HUDEP-2 (cell line): Measurements from ENCODE around the gene CSRP1.

Experiments used
- DNase-seq, 76 experiments: peaks; one replicate each; lab custom pipeline; 2025; ENCODE audit not compliant: unreplicated experiment in 76 of 76; lab: John Stamatoyannopoulos, UW

Gene CSRP1

DNA sequence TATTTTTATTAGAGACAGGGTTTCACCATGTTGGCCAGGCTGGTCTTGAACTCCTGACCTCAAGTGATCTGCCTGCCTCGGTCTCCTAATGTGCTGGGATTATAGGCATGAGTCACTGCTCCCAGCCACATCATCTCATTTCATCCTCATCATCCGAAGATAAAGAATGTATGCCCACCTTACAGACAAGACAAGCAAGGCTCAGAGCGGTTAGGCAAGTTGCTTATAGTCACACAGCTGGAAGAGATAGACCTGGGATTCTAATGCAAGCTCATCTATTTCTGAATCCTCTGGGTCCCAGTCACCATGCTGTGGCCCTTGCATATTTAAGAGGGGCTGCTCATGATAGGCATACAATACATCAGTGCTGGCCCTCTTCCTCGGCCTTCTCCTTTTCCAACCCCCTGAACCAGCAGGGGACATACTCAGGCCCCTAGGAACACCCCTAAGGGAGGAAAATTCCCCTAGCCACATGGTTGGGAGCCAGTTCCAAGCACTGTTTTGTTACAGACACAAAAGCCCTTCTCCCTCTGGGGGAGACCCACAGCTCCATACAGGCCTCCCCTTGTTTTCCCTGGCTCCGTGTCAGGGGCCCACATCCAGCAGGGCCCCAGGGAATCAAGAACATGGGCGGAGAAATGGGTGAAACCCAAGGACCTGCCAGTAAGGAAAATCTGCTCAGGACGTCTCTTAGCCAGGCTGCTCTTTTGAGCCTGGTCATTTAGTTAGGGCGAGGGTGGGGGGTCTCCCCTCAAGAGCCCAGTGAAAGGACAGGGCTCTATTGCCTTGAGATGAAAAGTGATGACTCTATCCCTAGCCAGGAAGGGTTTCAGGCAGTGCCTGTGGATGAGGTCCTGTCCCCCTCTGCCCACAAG, 6.9 kb downstream of the CSRP1 start:
- DNase-seq = no peak

DNA sequence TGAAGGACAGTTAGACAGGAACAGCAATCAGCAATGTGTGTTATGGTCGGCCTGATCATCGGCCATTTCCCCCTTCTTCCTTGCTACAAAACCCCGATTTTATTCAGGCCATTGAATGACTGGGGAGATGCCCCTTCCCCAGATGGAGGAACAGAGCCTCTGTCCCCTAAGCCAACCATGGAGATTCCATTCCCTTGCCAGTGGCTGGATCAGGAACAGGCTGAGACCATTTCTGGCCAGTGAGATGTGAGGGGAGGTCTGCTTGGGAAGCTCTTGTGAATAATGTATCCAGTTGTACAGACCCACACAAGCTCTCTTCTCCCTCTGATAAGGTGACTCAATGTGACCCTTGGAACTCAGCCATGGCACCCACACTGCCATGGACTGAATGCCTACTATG, 7.7 kb downstream of the CSRP1 start:
- DNase-seq = no peak

DNA sequence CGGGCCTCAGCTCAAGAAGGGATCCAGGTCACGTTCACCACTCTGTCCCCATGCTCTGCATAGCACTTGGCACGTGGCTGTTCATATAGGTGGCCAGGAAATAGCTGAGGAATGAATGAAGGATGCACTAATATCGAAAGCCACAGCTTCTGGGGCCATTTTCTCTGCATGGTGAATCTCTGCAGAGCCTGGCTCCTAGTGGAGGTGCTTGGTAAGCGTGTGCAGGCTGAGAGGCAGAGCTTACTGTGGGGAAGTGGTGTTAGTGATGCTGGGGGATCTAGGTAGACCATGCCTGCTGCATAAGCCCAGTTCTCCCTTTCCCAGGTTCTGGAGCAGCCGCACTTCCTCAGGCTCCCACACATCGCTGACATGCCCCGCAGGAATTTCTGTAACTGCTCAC, 8.3 kb downstream of the CSRP1 start:
- DNase-seq = no peak

DNA sequence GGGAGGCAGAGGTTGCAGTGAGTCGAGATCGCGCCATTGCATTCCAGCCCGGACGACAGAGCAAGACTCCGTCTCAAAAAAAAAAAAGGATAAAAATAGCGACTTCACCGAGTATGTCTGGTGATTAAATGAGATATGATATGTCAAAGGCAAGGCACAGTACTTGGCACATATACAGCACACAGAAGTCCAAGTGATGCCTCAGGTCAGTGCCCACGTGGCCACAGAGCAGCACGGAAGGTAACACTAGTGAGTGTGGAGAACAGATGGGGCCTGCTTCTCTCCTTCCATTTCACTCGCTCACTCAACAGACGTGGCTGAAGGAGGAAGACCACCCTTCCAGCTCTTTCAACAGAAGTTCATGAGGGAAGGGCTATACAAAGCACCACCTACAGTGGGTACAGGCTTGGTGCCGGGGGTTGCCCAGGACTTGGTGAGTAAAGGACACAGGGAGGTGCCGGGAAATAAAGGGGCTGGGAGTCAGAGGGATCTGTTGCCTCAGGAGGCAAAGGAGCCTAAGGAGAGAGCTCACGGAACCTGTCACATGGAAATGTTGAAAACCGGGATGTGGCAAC, 8.9 kb downstream of the CSRP1 start:
- no peak for DNase-seq

DNA sequence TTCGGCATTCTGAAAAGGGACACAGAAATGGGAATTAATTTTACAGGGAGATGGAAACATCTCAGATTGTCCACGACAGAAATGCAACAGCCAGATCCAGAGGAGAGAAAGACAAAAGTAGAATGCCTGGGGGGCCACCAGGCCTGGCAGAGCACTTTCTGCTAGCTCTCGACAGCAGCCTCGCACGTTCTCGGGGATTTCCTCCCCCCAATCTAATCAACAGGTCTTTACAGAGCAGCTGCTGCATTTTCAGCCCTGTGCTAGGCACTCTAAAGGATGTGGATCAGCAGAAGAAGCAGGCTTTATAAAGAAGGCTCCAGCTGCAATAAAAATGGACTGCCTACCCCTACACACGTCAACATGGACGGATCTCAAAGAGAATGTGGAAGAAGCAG, 10.6 kb downstream of the CSRP1 start:
- DNase-seq = no peak

DNA sequence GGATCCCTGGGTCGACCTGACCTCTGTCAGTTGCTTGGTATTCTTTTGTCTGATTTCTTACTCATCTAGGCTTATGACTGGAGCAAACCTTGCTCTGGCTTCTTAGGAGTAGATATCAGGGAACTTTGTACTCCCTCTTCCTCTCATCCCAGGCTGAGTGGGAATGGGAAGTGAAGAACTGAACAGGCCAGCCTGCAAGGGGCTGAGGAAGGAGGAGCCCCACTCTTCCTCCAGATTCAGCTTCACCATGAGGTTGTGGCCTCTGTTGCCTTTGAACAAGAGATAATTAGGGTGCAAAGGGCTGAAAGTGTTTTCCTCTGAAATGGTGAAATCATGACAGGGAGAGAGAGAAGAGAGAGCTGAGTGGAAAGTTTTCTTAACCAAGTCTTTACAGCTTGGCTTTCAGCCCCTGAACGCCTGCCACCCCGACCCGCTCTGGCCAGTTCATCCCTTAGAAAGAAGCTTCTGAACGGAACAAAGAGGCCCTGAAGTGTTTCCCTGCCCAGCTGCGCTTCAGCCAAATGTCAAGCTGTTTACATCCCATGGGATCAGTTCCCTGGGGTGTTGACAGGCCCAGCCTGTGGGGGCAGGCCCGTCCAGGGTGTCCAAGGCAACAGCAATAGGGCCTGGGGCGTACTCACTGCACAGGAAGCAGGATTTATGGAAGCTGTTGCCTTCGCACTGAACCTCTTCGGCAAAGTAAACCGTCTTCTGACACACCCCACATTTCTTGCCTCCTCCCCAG, 11.2 kb downstream of the CSRP1 start:
- DNase-seq = no peak

DNA sequence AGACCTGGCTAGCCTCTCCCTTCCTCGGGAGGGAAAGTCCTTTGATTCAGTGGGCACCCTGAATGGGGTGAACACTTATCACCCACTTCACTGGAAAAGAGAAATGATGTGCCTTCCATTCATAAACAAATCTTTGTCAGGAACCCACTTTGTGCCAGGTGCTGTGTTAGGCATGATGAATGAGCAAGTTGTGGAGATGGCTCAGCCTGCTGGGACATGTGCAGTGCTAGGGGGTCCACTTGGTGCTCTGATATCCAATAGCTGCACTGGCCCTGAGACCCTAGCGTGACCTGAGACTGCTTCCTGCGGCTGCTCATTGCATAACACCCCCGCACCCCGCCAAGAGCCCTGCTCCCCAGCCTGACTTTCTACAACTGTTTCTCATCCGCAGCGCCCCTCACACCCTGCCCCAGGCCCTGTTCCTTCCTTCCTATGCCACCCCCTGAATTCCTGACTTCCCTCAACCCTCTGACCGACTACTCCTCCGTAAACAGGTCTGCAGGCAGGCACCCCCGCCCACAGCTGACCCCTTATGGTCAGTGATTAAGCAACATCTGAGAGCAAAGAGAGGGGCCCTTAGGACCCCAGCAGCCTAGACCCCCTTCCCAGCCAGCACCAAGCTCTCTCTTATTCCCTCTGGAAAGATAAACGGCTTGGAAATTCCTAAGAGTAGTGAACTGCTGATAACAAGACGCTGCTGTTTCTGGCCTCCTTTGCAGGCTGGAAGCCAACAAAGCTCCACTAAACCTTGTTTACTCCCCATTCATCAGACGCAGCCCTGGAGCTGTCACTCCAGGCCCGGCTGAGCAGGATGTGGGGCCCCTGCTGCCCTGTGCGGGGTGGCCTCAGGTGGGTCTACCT, 12.9 kb downstream of the CSRP1 start:
- DNase-seq = no peak

DNA sequence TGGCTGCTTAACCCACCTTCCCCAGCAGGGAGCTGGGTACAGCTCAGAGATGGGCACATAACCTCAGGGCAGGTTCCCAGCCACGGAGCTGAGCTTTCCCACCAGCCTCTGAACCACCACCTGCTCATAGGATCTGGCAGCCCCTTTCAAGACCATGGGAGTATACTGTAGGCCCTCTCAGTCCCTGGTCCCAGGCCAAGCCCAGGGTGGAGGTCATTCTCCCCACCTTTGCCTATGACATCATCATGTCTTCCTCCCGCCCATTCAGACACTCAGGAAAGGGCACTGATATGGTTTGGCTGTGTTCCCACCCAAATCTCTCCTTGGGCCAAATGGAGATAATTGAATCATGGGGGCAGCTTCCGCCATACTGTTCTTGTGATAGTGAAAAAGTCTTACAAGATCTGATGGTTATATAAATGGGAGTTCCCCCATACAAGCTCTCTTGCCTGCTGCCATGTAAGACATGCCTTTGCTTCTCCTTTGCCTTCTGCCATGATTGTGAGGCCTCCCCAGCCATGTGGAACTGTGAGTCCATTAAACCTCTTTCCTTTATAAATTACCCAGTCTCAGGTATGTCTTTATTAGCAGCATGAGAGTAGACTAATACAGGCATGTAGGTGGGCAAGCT, 13.8 kb downstream of the CSRP1 start:
- DNase-seq = peak in 50 of 76 experiments; percentile 8 to 87 (median 44)

DNA sequence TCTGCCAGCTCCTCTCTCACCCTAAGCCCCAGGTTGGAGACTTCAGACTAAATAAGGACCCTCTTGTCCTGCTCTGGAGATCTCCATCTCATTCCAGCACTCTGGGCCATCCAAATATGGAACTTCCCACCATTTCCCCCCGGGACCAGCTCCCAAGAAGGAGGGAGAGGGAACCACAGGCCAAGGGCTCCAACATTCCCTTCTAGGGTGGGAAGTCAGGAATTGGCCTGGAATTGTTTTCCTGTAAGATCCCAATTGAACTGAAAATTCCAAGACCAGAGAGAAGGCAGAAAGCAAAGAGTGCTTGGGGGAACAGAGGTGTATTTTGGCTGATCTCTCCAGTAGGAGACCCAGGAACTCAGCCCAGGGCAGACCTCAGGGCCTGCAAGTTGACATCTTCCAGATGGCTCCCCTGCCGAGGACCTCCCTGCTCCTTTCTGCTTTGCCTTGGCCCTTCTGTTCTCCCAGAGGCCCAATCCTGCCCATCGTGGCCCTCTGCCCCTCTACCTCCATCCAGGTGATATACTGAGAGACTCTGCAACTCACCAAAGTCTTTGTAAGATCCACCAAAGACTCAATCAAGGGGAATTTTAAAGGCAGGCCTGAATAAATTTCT, 14.9 kb downstream of the CSRP1 start:
- no peak for DNase-seq

DNA sequence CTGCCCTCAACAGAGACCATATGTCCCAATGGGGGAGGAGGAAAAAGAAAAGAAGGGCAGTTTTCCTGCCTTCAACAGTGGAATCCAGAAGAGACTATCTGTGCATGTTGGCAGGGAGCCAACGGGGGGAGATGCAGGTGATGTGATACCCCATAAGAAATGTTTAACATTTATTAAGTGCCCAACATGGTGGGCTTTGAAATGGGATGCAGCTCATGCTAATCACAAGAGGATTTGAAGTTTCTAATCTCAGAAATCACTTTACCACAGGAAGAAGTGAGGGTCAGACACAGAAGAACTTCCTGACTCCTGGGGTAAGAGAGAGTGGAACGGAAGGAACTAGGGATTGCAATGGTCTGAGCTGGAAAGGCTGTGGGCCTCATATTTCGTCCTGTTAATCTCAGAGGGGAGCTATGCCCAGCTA, 16.2 kb downstream of the CSRP1 start:
- no peak for DNase-seq

DNA sequence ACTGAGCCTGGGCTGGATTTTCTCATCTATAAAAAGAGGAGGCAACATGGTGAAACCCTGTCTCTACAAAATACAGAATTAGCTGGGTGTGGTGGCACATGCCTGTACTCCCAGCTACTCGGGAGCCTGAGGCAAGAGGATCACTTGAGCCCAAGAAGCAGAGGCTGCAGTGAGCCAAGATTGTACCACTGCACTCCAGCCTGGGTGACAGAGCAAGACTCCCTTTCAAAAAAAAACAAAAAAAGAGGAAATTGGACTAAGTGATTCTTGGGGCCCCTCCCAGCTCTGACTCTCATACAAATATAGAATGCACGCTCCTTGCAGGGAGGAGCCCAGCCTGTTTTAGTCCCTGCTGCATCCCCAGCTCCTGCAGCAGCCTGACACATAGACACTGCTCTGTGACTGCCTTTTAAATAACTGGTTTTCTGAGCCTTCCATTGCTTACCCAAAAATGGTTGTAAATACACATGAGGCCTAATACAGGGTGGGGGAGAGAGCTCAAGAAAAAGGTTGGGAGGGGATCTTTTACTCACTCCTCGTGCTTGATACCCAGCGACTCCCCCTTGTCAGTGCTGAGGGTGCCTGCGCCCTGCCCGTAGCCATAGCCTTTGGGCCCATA, 17.2 kb downstream of the CSRP1 start:
- DNase-seq = peak in 10 of 76 experiments; percentile 3 to 69 (median 30)

DNA sequence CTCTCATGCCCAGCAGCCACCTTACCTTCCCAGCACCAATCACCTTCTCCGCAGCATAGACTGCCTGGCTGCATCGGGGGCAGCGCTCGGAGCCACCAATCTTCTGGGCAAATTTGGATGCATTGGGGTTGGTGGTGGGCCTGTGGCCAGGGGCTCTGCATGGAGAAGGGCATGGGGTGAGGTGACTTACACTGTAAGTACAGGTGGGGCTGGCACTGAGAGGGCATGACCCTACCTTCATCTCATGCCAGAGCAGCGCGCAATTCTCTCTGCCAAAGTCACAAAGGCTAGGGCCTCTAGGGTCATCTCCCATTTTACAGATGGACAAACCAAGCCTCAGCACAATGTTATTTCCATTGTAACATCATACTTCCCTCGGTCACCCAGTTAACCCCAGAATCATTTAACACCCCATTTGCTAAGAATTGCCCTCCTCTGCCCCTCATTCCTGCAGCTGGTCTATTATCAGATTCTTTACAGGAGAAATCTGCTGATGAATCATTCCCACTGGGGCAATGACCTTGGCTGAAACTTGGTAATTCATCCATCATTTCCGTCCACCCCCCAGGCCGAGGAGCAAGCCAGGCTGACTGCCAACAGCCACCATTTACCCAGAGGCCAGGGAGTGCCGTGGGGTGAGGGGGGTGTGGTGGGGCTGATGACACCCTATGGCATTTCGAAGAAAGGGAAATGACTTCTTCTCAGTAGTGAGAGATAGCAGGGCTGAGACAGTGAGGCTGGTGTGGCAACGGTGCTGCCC, 17.9 kb downstream of the CSRP1 start:
- peak in 70 of 76 experiments; percentile 21 to 91 (median 67) for DNase-seq

DNA sequence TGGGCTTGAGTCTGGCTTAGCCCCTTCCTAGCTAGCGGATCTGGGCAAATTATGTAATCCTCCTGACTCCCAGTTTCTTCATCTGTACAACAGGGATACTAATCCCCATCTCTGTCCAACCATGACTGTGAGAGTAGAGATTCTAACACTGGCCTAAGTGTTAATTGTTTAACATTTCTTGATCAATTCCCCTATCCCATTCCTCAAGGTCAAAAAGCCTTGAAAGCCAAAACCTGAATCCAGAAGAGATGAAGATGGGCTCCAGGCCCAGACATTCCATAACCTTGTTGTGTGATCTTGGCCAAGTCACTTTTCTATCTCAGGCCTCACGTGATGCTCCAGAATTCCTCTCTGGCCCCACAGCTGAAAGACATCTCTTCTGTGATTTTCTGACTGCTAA, 19.2 kb downstream of the CSRP1 start:
- DNase-seq = no peak

DNA sequence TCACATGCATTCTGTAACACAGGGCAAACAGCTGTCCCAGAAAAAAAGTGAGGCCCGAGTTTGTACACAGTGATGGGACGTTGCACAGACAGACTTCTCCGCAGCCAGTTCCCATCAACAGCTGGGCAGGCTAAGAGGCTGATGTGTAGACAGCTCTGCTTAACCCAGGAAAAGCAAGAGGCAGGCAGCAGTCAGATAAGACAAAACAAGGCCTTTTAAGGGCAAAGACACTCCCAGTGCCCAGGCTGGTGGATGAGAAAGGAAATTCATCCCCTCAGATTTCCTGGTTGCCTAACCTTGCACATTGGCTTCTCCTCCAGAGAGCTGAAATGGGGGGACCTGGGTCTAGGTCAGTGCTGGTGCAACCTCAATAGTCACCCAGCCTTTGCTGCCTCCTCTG, 20.7 kb downstream of the CSRP1 start:
- peak in 14 of 76 experiments; percentile 4 to 33 (median 10) for DNase-seq

DNA sequence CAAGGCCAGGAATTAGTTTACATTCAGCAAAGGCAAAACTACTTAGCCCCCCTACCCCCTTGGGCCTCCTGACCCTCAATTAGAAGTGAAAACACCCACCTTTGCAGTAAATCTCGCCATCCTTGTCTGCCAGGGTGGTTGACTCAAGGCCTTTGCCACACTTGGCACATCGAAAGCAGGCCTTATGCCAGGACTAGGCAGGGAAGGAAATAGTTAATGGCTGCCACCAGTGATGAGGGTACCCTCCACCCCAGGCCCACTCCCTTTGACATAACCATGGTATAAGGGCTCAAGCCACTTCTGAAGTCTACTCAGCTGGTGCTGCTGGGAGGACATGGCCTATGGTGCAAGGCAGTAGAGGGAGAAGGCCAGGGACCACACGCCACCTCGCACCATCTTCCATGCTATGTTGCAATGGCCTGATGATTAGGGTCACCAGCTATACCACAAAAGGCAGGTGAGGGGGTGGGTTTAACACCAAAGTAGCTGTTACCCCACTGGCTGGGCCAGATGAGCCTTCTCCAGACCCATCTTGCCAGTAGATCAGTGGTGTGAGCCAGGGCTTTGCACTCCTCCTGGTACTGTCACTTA, 21.6 kb downstream of the CSRP1 start:
- no peak for DNase-seq

DNA sequence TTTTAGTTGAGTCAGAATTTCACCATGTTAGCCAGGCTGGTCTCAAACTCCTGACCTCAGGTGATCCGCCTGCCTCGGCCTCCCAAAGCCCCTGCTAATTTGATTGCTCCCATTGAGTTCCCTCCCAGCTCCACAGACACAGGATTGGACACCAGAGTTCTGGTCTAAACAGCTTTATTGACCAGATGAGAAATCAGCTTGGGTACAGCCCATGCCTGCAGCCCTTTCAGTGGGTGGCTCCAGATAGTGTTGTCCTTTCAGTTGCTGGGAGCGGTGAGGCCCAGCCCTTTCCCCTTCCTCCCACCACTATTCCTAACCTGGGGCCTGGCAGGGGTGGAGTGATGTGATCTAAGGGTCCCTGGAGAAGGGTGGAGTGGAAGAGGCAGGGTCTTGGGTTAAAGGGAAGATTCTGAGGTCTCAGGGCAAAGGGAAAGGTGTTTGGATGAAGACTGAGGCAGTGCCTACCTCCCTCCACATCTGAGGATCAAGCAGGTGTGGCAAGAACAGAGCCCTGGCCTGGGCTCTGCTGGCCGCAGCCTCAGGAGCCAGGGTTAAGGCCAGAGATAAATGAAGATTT, 23.5 kb downstream of the CSRP1 start:
- DNase-seq = no peak

DNA sequence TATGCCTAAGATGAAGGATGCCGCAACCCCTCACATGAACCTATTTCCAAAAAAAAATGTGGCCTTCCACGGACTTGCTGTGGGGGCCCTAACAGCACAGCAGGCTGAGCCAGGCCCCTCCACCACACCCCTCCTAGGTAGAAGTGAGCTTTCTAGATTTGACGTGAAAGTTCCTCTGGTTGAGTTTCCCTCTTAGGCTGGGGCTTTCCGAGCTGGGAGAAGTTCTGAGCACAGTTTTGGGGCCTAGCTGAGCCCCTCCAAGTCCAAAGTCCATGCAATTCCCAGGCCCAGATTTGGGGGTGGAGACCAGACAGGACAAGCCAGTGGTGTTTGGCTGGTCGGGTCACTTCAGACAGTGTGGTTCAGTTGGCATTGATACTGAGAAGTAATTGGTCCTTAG, 24.2 kb downstream of the CSRP1 start:
- no peak for DNase-seq
